SK-N-SH (cell line): ENCODE measurements around the gene TULP4.

Experiments
- NFIC ChIP-seq: IDR thresholded peaks from 2 replicates; pipeline ENCODE4 v1.4.0; 2012; ENCODE audit warnings: borderline replicate concordance
- SMC3 ChIP-seq: IDR thresholded peaks from 2 replicates; pipeline ENCODE4 v1.6.1; 2012; ENCODE audit warnings: low read depth, low read length, improper control_type of control experiment
- TF ChIP-seq, protein P1 (sequence below): fragments of 200-600 bp; sonication (generic); IDR thresholded peaks from 2 replicates; pipeline ENCODE4 v1.6.1; 2017; ENCODE audit warnings: antibody characterized with exemption, mild to moderate bottlenecking, moderate library complexity
- TF ChIP-seq, protein P2 (sequence below): IDR thresholded peaks from 2 replicates; pipeline ENCODE4 v1.4.0; 2012; ENCODE audit warnings: low read depth

DNA sequence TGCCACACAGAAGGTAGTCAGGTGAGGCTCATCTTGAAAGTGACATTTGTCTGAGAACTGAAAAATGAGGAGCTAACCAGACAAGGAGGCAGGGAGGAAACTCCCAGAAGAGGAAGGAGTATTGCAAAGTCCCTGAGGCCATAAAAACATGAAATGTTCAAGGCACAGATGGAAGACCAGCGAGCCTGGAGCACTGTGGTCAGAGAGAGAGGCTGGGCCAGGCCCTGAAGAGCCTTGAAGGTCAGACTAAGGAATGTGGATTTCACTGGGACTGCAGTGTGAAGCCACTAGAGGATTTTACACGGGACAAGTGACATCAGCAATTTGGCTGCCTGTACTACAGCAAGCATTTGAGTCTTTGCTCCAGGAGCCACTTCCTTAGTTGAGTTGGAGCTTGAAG is 226.5 kb downstream of the TULP4 start:
- TF ChIP-seq, protein P1, sequence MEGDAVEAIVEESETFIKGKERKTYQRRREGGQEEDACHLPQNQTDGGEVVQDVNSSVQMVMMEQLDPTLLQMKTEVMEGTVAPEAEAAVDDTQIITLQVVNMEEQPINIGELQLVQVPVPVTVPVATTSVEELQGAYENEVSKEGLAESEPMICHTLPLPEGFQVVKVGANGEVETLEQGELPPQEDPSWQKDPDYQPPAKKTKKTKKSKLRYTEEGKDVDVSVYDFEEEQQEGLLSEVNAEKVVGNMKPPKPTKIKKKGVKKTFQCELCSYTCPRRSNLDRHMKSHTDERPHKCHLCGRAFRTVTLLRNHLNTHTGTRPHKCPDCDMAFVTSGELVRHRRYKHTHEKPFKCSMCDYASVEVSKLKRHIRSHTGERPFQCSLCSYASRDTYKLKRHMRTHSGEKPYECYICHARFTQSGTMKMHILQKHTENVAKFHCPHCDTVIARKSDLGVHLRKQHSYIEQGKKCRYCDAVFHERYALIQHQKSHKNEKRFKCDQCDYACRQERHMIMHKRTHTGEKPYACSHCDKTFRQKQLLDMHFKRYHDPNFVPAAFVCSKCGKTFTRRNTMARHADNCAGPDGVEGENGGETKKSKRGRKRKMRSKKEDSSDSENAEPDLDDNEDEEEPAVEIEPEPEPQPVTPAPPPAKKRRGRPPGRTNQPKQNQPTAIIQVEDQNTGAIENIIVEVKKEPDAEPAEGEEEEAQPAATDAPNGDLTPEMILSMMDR: no peak
- no peak for TF ChIP-seq NFIC
- no peak for TF ChIP-seq SMC3
- TF ChIP-seq, protein P2, sequence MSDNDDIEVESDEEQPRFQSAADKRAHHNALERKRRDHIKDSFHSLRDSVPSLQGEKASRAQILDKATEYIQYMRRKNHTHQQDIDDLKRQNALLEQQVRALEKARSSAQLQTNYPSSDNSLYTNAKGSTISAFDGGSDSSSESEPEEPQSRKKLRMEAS: no peak
